ENCODE results near the gene XIRP2. TPM values are rescaled to one million over a fixed set of nuclear protein-coding genes. Genes with fewer than 3 reads are reported as not detected.

Gene XIRP2
- total and polyA plus RNA-seq, 2 of the 4 experiments (the other 2 are of a cell fraction), result 0.05 to 0.18 TPM

DNA sequence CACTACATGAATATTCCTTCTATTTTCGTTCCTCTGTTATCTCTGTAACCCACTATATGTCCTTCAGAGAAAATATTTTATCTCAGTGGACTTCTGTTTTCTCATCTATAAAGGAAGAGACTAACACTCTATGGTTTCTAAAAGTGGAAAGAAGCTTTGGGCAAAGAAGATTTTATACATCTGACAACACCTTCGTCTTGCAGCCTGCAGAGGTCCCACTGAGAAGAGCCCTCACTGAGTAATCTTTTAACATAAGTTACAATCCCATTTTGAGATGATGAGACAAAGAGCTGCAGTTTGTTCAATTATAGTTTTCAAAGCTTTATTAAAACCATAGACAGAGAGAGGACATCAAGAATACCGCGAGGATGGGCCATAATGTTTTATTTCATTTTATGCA is 28.7 kb downstream of the XIRP2 start:
- intact Hi-C loops (cut with micrococcal nuclease) (loop anchor here (5.0 kb wide), 1 partner anchor 280 kb away; no protein-coding TSS in a partner anchor), dilution Hi-C loops (cut with HindIII; ENCODE audit: low sequenced_read_pairs, unreplicated experiment) (no loop called here), in situ Hi-C loops (cut with MboI; ENCODE audit: low sequenced_read_pairs) (no loop called here)
- no peak overlapping the region for H3K9ac ChIP-seq (ENCODE audit: low read depth, low read length)
- no peak overlapping the region for H3K4me2 ChIP-seq (ENCODE audit: low read depth, low read length)
- no CpG with 5 or more reads among the region's 4 CpGs for WGBS, 2 experiments (ENCODE audit: extremely low coverage in 2 of 2, insufficient read length in 1 of 2)
- H2AK9ac ChIP-seq (replicated peaks; ENCODE audit: low read depth, low read length, poor library complexity), result no peak overlapping the region
- H2BK5ac ChIP-seq (ENCODE audit: low read depth, low read length, poor library complexity, severe bottlenecking), result no peak overlapping the region
- no peak overlapping the region for H2BK20ac ChIP-seq (ENCODE audit: low read depth, low read length)
- no peaks in the 10 kb centered on the region for H3K36me3 ChIP-seq (ENCODE audit: control insufficient read depth, insufficient read depth, low read length)
- H3K27me3 ChIP-seq (ENCODE audit: control insufficient read depth, insufficient read depth, low read length), result no peaks in the 10 kb centered on the region
- no peaks in the 10 kb centered on the region for H3K79me1 ChIP-seq (ENCODE audit: low read depth in 1 of 2, low read length in 2 of 2)
- H3K9me3 ChIP-seq (ENCODE audit: control insufficient read depth, insufficient read depth, low read length), result no peaks in the 10 kb centered on the region
- POLR2A ChIA-PET (ENCODE audit: unreplicated experiment), result interaction anchor here (0.6 kb wide), 1 partner anchor 436 kb away, joined by 3 read pairs; no protein-coding TSS in a partner anchor
- DNase-seq (peak; percentile 7), ATAC-seq (ENCODE audit: low read depth) (0 out of 2 replicates have a peak, but pooled peaks have one; percentile 21)
- H3K4me1 ChIP-seq (ENCODE audit: control insufficient read depth, insufficient read depth, low read length), result no peaks in the 10 kb centered on the region
- CTCF ChIA-PET, result interaction anchor here (0.6 to 1.1 kb wide), 4 partner anchors 98 to 481 kb away, joined by 3 to 5 read pairs (median 3); no protein-coding TSS in a partner anchor
- H4K91ac ChIP-seq (ENCODE audit: insufficient read depth, low read depth, low read length), result no peak overlapping the region
- H3K56ac ChIP-seq (ENCODE audit: extremely low read depth, insufficient read depth, low read length), result no peak overlapping the region
- no peak overlapping the region for H4K8ac ChIP-seq (ENCODE audit: low read depth in 2 of 2, low read length in 2 of 2)
- no peak overlapping the region for H3K14ac ChIP-seq (replicated peaks; ENCODE audit: low read depth, low read length)
- BruUV-seq (replicated peaks), result no TSS peak
- no peak overlapping the region for H3K23ac ChIP-seq (ENCODE audit: low read depth, low read length)
- H4K5ac ChIP-seq (ENCODE audit: low read depth, low read length), result no peak overlapping the region
- H3K4me3 ChIP-seq (ENCODE audit: insufficient read depth, low read depth, low read length), result no peak overlapping the region
- H2BK15ac ChIP-seq (ENCODE audit: low read depth, low read length), result no peak overlapping the region
- no peak overlapping the region for H2AK5ac ChIP-seq (ENCODE audit: low read depth, low read length)
- no peak overlapping the region for H3K27ac ChIP-seq (ENCODE audit: insufficient read depth, low read length)
- no peak overlapping the region for H2AFZ ChIP-seq (replicated peaks; ENCODE audit: low read length, poor library complexity)
- no peak for TF ChIP-seq MXI1 (IDR thresholded peaks at IDR 0.05; ENCODE audit: borderline replicate concordance, low read depth, low read length)
- TF ChIP-seq, protein P1, sequence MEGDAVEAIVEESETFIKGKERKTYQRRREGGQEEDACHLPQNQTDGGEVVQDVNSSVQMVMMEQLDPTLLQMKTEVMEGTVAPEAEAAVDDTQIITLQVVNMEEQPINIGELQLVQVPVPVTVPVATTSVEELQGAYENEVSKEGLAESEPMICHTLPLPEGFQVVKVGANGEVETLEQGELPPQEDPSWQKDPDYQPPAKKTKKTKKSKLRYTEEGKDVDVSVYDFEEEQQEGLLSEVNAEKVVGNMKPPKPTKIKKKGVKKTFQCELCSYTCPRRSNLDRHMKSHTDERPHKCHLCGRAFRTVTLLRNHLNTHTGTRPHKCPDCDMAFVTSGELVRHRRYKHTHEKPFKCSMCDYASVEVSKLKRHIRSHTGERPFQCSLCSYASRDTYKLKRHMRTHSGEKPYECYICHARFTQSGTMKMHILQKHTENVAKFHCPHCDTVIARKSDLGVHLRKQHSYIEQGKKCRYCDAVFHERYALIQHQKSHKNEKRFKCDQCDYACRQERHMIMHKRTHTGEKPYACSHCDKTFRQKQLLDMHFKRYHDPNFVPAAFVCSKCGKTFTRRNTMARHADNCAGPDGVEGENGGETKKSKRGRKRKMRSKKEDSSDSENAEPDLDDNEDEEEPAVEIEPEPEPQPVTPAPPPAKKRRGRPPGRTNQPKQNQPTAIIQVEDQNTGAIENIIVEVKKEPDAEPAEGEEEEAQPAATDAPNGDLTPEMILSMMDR (conservative IDR thresholded peaks at IDR 0.05; ENCODE audit: low read depth, low read length), result 0 out of 2 replicates have a peak, but pooled peaks have one; percentile 3
- TF ChIP-seq, protein P2, sequence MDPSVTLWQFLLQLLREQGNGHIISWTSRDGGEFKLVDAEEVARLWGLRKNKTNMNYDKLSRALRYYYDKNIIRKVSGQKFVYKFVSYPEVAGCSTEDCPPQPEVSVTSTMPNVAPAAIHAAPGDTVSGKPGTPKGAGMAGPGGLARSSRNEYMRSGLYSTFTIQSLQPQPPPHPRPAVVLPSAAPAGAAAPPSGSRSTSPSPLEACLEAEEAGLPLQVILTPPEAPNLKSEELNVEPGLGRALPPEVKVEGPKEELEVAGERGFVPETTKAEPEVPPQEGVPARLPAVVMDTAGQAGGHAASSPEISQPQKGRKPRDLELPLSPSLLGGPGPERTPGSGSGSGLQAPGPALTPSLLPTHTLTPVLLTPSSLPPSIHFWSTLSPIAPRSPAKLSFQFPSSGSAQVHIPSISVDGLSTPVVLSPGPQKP (IDR thresholded peaks at IDR 0.05; ENCODE audit: borderline replicate concordance, low read depth, low read length), result no peak
- H3K4ac ChIP-seq (ENCODE audit: low read depth, low read length), result no peak overlapping the region
- no peaks in the 10 kb centered on the region for H4K20me1 ChIP-seq (ENCODE audit: insufficient read depth, low read length)
- no peak overlapping the region for H3K18ac ChIP-seq (ENCODE audit: low read depth, low read length)
- H3K9me1 ChIP-seq (ENCODE audit: insufficient read depth, low read length), result no peaks in the 10 kb centered on the region
- H2BK120ac ChIP-seq (ENCODE audit: low read depth, low read length), result no peak overlapping the region
